Measurements from ENCODE around the gene SP140. TPM values are rescaled to one million over a fixed set of nuclear protein-coding genes. Genes with fewer than 3 reads are reported as not detected.

SP140 gene
- total RNA-seq, 1 experiment from 2014 or later = 1.1 TPM

DNA sequence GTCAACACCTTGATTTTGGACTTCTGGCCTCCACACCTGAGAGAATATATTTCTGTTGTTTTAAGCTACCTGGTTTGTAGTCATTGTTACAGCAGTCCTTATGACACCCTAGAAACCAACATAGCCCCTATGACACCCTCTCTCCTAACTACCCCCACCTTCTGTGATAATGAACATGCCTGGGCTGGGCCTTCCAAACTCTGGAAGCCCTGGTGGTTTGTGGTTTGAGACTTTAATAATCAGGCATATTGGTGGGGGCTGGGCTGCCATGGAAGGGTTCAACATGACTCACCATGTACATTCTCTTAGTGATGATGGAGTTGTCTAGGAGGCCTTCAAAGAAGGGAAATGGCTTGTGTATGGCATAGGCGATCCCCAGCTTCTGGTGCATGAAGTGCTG lies 9.0 kb upstream of the SP140 start:
- no peak for DNase-seq (ENCODE audit: low read depth, low spot score)
- ChIA-PET CTCF (no interaction called here), POLR2A (no interaction called here)
- no peaks in the 10 kb centered on the region; the same call in 1 of the 2 replicates for H3K36me3 ChIP-seq (ENCODE audit: control insufficient read depth, insufficient read depth, low read length)
- intact Hi-C loops (cut with micrococcal nuclease; ENCODE audit: unreplicated experiment) = no loop called here
- no peak for ATAC-seq
- H3K27ac ChIP-seq (ENCODE audit: low read length) = no peak overlapping the region
- no peak for TF ChIP-seq SIN3A (IDR thresholded peaks at IDR 0.05; ENCODE audit: borderline replicate concordance, insufficient read depth, low read depth, low read length)
- TF ChIP-seq, protein P1, sequence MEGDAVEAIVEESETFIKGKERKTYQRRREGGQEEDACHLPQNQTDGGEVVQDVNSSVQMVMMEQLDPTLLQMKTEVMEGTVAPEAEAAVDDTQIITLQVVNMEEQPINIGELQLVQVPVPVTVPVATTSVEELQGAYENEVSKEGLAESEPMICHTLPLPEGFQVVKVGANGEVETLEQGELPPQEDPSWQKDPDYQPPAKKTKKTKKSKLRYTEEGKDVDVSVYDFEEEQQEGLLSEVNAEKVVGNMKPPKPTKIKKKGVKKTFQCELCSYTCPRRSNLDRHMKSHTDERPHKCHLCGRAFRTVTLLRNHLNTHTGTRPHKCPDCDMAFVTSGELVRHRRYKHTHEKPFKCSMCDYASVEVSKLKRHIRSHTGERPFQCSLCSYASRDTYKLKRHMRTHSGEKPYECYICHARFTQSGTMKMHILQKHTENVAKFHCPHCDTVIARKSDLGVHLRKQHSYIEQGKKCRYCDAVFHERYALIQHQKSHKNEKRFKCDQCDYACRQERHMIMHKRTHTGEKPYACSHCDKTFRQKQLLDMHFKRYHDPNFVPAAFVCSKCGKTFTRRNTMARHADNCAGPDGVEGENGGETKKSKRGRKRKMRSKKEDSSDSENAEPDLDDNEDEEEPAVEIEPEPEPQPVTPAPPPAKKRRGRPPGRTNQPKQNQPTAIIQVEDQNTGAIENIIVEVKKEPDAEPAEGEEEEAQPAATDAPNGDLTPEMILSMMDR (IDR thresholded peaks at IDR 0.05) = no peak
- no peak for TF ChIP-seq POLR2AphosphoS5 (IDR thresholded peaks at IDR 0.05; ENCODE audit: low read depth, low read length)
- TF ChIP-seq, protein P2, sequence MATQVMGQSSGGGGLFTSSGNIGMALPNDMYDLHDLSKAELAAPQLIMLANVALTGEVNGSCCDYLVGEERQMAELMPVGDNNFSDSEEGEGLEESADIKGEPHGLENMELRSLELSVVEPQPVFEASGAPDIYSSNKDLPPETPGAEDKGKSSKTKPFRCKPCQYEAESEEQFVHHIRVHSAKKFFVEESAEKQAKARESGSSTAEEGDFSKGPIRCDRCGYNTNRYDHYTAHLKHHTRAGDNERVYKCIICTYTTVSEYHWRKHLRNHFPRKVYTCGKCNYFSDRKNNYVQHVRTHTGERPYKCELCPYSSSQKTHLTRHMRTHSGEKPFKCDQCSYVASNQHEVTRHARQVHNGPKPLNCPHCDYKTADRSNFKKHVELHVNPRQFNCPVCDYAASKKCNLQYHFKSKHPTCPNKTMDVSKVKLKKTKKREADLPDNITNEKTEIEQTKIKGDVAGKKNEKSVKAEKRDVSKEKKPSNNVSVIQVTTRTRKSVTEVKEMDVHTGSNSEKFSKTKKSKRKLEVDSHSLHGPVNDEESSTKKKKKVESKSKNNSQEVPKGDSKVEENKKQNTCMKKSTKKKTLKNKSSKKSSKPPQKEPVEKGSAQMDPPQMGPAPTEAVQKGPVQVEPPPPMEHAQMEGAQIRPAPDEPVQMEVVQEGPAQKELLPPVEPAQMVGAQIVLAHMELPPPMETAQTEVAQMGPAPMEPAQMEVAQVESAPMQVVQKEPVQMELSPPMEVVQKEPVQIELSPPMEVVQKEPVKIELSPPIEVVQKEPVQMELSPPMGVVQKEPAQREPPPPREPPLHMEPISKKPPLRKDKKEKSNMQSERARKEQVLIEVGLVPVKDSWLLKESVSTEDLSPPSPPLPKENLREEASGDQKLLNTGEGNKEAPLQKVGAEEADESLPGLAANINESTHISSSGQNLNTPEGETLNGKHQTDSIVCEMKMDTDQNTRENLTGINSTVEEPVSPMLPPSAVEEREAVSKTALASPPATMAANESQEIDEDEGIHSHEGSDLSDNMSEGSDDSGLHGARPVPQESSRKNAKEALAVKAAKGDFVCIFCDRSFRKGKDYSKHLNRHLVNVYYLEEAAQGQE (IDR thresholded peaks at IDR 0.05; ENCODE audit: insufficient read depth in 1 of 2, low read depth in 2 of 2, low read length in 1 of 2) = no peak
- no peaks in the 10 kb centered on the region for H3K4me1 ChIP-seq (ENCODE audit: control insufficient read depth, insufficient read depth, low read length)
- no peak overlapping the region for H3K4me3 ChIP-seq (ENCODE audit: low read depth in 2 of 2, low read length in 2 of 2)
- H3K27me3 ChIP-seq (ENCODE audit: control insufficient read depth, insufficient read depth, low read length) = no peaks in the 10 kb centered on the region
- no TSS peak for BruUV-seq (replicated peaks)
- no peaks in the 10 kb centered on the region for H3K9me3 ChIP-seq (ENCODE audit: control insufficient read depth, insufficient read depth, low read depth, low read length)
- in situ Hi-C loops (cut with HindIII; ENCODE audit: low pct_unique_long_range_greater_than_20kb, low sequenced_read_pairs) = no loop called here

DNA sequence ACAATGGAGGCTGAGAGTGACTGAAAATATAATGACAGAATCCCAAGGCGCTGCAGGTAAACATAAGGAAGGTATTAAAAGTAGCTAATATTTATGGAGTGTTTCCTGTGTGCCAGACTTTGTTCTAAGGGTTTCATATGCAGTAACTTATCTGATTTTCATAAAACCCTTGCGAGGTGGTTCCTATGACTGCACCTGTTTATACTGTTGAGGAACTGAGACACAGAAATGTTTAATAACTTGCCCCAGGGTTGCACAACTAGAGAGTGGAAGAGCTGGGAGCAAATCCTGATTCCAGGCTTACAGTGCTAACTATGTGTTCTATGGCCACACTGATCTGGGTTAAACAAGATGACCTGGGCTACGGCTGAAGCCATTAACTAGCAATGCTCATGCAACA lies 8.1 kb upstream of the SP140 start:
- no peaks in the 10 kb centered on the region for H3K36me3 ChIP-seq (ENCODE audit: control insufficient read depth, insufficient read depth, low read length)
- no peak overlapping the region for H3K4me3 ChIP-seq (ENCODE audit: low read depth in 2 of 2, low read length in 2 of 2)
- in situ Hi-C loops (cut with HindIII; ENCODE audit: low pct_unique_long_range_greater_than_20kb, low sequenced_read_pairs) (no loop called here), intact Hi-C loops (cut with micrococcal nuclease; ENCODE audit: unreplicated experiment) (no loop called here)
- H3K27ac ChIP-seq (ENCODE audit: low read length) = no peak overlapping the region
- DNase-seq (ENCODE audit: low read depth, low spot score) (no peak), ATAC-seq (no peak)
- no peaks in the 10 kb centered on the region for H3K4me1 ChIP-seq (ENCODE audit: control insufficient read depth, insufficient read depth, low read length)
- ChIA-PET CTCF (no interaction called here), POLR2A (no interaction called here)
- no peaks in the 10 kb centered on the region for H3K27me3 ChIP-seq (ENCODE audit: control insufficient read depth, insufficient read depth, low read length)
- TF ChIP-seq, protein P1 (IDR thresholded peaks at IDR 0.05) = no peak
- TF ChIP-seq, protein P2 (IDR thresholded peaks at IDR 0.05; ENCODE audit: insufficient read depth in 1 of 2, low read depth in 2 of 2, low read length in 1 of 2) = no peak
- TF ChIP-seq SIN3A (IDR thresholded peaks at IDR 0.05; ENCODE audit: borderline replicate concordance, insufficient read depth, low read depth, low read length) (no peak), POLR2AphosphoS5 (IDR thresholded peaks at IDR 0.05; ENCODE audit: low read depth, low read length) (no peak), TCF7L2 (IDR thresholded peaks at IDR 0.05; ENCODE audit: low read depth, low read length) (no peak)
- H3K9me3 ChIP-seq (ENCODE audit: control insufficient read depth, insufficient read depth, low read depth, low read length) = no peaks in the 10 kb centered on the region
- no TSS peak for BruUV-seq (replicated peaks)
